H1 (cell line): ENCODE results near the gene KIAA0040.

Source experiments
- CREB1 ChIP-seq: IDR thresholded peaks from 2 replicates; pipeline ENCODE4 v1.6.1; 2012; ENCODE audit warnings: inconsistent platforms
- EP300 ChIP-seq, 2 experiments: IDR thresholded peaks; 1 replicate in 1 of 2; 2 replicates in 1 of 2; pipeline ENCODE4 v1.6.1; 2011 to 2012; ENCODE audit warnings: low read depth in 2 of 2, low read length in 2 of 2, mild to moderate bottlenecking in 2 of 2, borderline replicate concordance in 1 of 2, inconsistent platforms in 1 of 2, moderate library complexity in 1 of 2
- HDAC6 ChIP-seq: IDR thresholded peaks from one replicate; pipeline ENCODE4 v1.7.1; 2012; ENCODE audit warnings: low read depth, mild to moderate bottlenecking, inconsistent platforms, low read length, moderate library complexity
- KDM1A ChIP-seq: fragments of 200-600, 300-600 bp; sonication (generic); IDR thresholded peaks from 2 replicates; pipeline ENCODE4 v1.7.1; 2016; ENCODE audit warnings: mild to moderate bottlenecking, low read length, borderline replicate concordance
- MAFK ChIP-seq: IDR thresholded peaks from 2 replicates; pipeline ENCODE4 v1.6.1; 2012; ENCODE audit warnings: low read depth, mild to moderate bottlenecking, improper control_type of control experiment, low read length
- PHF8 ChIP-seq: fragments of 200-600 bp; sonication (generic); conservative IDR thresholded peaks from 2 replicates; pipeline ENCODE4 v1.7.1; 2012; ENCODE audit warnings: low read depth, mild to moderate bottlenecking, inconsistent platforms, low read length, moderate library complexity
- POLR2A ChIP-seq, 2 experiments: IDR thresholded peaks; 1 replicate in 1 of 2; 2 replicates in 1 of 2; pipeline ENCODE4 v1.6.1; 2011; ENCODE audit warnings: low read depth in 2 of 2, low read length in 2 of 2, mild to moderate bottlenecking in 2 of 2; ENCODE audit errors: control extremely low read depth in 1 of 2
- POLR2AphosphoS5 ChIP-seq: IDR thresholded peaks from 2 replicates; pipeline ENCODE4 v1.6.1; 2011; ENCODE audit warnings: low read depth, low read length
- RFX5 ChIP-seq: IDR thresholded peaks from 2 replicates; pipeline ENCODE4 v1.6.1; 2011; ENCODE audit warnings: low read depth, low read length, improper control_type of control experiment, borderline replicate concordance
- TCF12 ChIP-seq: IDR thresholded peaks from 2 replicates; pipeline ENCODE4 v1.6.1; 2011; ENCODE audit warnings: low read depth, mild to moderate bottlenecking, low read length
- TF ChIP-seq, protein P1 (sequence below), 3 experiments: IDR thresholded peaks; 1 replicate in 2 of 3; 2 replicates in 1 of 3; pipeline versions ENCODE4 v1.5.1 to v1.6.1; 2011; ENCODE audit warnings: low read length in 3 of 3, mild to moderate bottlenecking in 3 of 3, inconsistent platforms in 2 of 3, low read depth in 1 of 3, moderate library complexity in 1 of 3; ENCODE audit not compliant: insufficient read depth in 1 of 3; ENCODE audit errors: control extremely low read depth in 1 of 3
- TF ChIP-seq, protein P2 (sequence below): IDR thresholded peaks from 2 replicates; pipeline ENCODE4 v1.6.1; 2012; ENCODE audit warnings: inconsistent platforms

DNA sequence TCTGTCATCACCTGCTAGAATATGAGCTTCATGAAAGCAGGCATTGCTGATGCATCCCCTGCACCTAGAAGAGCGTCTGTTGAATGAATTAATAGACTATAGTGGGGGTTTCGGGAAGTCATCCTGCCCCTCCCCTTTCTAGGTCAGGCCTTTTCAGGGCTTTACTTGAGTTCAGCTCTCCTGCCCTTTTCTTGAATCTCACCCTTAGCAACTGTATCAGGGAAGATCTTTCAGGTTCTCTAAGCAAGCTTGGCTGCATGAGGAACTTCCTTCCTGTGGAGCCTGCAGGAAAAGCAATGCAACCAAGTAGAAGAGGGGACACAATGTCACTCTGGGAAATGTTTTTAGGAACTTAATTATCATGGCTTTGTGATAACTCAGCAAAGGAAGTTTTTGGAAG lies 27.2 kb upstream of the KIAA0040 start:
- TF ChIP-seq POLR2A (IDR thresholded peaks at IDR 0.05; ENCODE audit: control extremely low read depth in 1 of 2, low read depth in 2 of 2, low read length in 2 of 2) (no peak), HDAC6 (no peak), TCF12 (no peak), KDM1A (no peak), POLR2AphosphoS5 (no peak), MAFK (no peak), EP300 (IDR thresholded peaks at IDR 0.05; ENCODE audit: borderline replicate concordance in 1 of 2, low read depth in 2 of 2, low read length in 2 of 2) (no peak), PHF8 (no peak), CREB1 (no peak), RFX5 (no peak)
- TF ChIP-seq, protein P1, sequence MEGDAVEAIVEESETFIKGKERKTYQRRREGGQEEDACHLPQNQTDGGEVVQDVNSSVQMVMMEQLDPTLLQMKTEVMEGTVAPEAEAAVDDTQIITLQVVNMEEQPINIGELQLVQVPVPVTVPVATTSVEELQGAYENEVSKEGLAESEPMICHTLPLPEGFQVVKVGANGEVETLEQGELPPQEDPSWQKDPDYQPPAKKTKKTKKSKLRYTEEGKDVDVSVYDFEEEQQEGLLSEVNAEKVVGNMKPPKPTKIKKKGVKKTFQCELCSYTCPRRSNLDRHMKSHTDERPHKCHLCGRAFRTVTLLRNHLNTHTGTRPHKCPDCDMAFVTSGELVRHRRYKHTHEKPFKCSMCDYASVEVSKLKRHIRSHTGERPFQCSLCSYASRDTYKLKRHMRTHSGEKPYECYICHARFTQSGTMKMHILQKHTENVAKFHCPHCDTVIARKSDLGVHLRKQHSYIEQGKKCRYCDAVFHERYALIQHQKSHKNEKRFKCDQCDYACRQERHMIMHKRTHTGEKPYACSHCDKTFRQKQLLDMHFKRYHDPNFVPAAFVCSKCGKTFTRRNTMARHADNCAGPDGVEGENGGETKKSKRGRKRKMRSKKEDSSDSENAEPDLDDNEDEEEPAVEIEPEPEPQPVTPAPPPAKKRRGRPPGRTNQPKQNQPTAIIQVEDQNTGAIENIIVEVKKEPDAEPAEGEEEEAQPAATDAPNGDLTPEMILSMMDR (IDR thresholded peaks at IDR 0.05; ENCODE audit: control extremely low read depth in 1 of 3, insufficient read depth in 1 of 3, low read depth in 1 of 3, low read length in 3 of 3): no peak
- TF ChIP-seq, protein P2, sequence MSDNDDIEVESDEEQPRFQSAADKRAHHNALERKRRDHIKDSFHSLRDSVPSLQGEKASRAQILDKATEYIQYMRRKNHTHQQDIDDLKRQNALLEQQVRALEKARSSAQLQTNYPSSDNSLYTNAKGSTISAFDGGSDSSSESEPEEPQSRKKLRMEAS: no peak
